Spleen (tissue), 7 donors: Measurements from ENCODE around the gene MOB3A.

Source experiments
- POLR2A ChIP-seq, 3 donors: fragments of 450-650 bp; IDR thresholded peaks; one replicate each; pipeline ENCODE4 v1.5.1; 2017; ENCODE audit warnings: antibody characterized with exemption in 3 of 3, mild to moderate bottlenecking in 1 of 3
- TF ChIP-seq, protein P1 (sequence below), 11 experiments: fragments of 200-600 bp in 7 of 11; fragments of 450-650 bp in 4 of 11; sonication (generic) in 4 of 11; IDR thresholded peaks in 8 of 11; conservative IDR thresholded peaks in 3 of 11; 1 replicate in 7 of 11; 2 replicates in 4 of 11; pipeline versions ENCODE4 v1.4.0 to v1.8.0; 2016 to 2021; ENCODE audit warnings: antibody characterized with exemption in 11 of 11, inconsistent platforms in 4 of 11, mild to moderate bottlenecking in 1 of 11
- donor health status: DM: no; HTN: no; CAD: no; lungs with moderate emphysema.
- donor health status: DM: no; HTN: no; CAD: no.
- donor health status: DM: no; HTN: no; CAD: no.

DNA sequence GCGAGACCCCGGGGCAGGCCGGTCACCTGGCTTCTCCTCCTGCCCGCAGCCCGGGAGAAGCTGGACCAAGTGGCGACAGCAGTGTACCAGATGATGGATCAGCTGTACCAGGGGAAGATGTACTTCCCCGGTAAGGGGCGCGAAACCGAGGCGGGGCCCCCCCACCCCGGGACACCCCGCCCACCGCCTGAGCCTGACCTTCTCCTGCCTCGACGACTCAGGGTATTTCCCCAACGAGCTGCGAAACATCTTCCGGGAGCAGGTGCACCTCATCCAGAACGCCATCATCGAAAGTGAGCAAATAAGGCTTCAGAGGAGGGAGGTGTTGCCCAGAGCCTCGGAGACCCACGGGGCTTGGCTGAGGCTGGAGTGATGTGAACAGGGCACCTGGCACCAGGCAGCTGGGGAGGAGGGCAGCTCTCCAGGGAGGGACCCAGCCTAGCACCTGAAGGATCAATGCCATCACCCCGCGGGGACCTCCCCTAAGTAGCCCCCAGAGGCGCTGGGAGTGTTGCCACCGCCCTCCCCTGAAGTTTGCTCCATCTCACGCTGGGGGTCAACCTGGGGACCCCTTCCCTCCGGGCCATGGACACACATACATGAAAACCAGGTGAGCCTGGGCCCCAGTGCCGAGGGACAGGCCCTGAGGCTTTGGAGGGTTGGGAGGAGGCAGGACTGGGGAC lies 1.2 kb upstream of the MOB3A start:
- TF ChIP-seq, protein P1, sequence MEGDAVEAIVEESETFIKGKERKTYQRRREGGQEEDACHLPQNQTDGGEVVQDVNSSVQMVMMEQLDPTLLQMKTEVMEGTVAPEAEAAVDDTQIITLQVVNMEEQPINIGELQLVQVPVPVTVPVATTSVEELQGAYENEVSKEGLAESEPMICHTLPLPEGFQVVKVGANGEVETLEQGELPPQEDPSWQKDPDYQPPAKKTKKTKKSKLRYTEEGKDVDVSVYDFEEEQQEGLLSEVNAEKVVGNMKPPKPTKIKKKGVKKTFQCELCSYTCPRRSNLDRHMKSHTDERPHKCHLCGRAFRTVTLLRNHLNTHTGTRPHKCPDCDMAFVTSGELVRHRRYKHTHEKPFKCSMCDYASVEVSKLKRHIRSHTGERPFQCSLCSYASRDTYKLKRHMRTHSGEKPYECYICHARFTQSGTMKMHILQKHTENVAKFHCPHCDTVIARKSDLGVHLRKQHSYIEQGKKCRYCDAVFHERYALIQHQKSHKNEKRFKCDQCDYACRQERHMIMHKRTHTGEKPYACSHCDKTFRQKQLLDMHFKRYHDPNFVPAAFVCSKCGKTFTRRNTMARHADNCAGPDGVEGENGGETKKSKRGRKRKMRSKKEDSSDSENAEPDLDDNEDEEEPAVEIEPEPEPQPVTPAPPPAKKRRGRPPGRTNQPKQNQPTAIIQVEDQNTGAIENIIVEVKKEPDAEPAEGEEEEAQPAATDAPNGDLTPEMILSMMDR (IDR thresholded peaks at IDR 0.05 in 8 of 11, conservative IDR thresholded peaks at IDR 0.05 in 3 of 11): no peak
- TF ChIP-seq POLR2A (IDR thresholded peaks at IDR 0.05): no peak
